ENCODE results near the gene PTPRQ.
A peak's percentile ranks its signal among the peaks of the same experiment; 100 is the strongest.

The PTPRQ gene

GRCh38 chr12:80517655-80518054, 73.6 kb downstream of the PTPRQ start:
- no peak for DNase-seq
- in situ Hi-C loops (cut with MboI; ENCODE audit: low pct_unique_long_range_greater_than_20kb, low sequenced_read_pairs), result no loop called here

GRCh38 chr12:80531646-80532045, 87.6 kb downstream of the PTPRQ start:
- no peak for DNase-seq
- in situ Hi-C loops (cut with MboI; ENCODE audit: low pct_unique_long_range_greater_than_20kb, low sequenced_read_pairs), result no loop called here

GRCh38 chr12:80539029-80539428, 95.0 kb downstream of the PTPRQ start:
- no peak for DNase-seq
- in situ Hi-C loops (cut with MboI; ENCODE audit: low pct_unique_long_range_greater_than_20kb, low sequenced_read_pairs), result no loop called here

- no peak for DNase-seq
- in situ Hi-C loops (cut with MboI; ENCODE audit: low pct_unique_long_range_greater_than_20kb, low sequenced_read_pairs), result no loop called here
Observed at GRCh38 chr12:80549298-80549697, 105.3 kb downstream of the PTPRQ start.

- DNase-seq, result no peak
- in situ Hi-C loops (cut with MboI; ENCODE audit: low pct_unique_long_range_greater_than_20kb, low sequenced_read_pairs), result no loop called here
Observed at GRCh38 chr12:80551897-80552296, 107.9 kb downstream of the PTPRQ start.

GRCh38 chr12:80553316-80553715, 109.3 kb downstream of the PTPRQ start:
- no peak for DNase-seq
- in situ Hi-C loops (cut with MboI; ENCODE audit: low pct_unique_long_range_greater_than_20kb, low sequenced_read_pairs), result no loop called here

- in situ Hi-C loops (cut with MboI; ENCODE audit: low pct_unique_long_range_greater_than_20kb, low sequenced_read_pairs), result no loop called here
Observed at GRCh38 chr12:80556566-80556965, 112.5 kb downstream of the PTPRQ start.

GRCh38 chr12:80559766-80560165, 115.7 kb downstream of the PTPRQ start:
- no peak for DNase-seq
- in situ Hi-C loops (cut with MboI; ENCODE audit: low pct_unique_long_range_greater_than_20kb, low sequenced_read_pairs), result no loop called here

More at GRCh38 chr12:80556566-80556965, 112.5 kb downstream of the PTPRQ start:
- DNase-seq, result no peak

- DNase-seq, result no peak
- in situ Hi-C loops (cut with MboI; ENCODE audit: low pct_unique_long_range_greater_than_20kb, low sequenced_read_pairs), result no loop called here
Observed at GRCh38 chr12:80565271-80565670, 121.2 kb downstream of the PTPRQ start.

- DNase-seq, result no peak
- in situ Hi-C loops (cut with MboI; ENCODE audit: low pct_unique_long_range_greater_than_20kb, low sequenced_read_pairs), result no loop called here
Observed at GRCh38 chr12:80567401-80567800, 123.4 kb downstream of the PTPRQ start.

- in situ Hi-C loops (cut with MboI; ENCODE audit: low pct_unique_long_range_greater_than_20kb, low sequenced_read_pairs), result no loop called here
Observed at GRCh38 chr12:80576641-80577418, 132.8 kb downstream of the PTPRQ start.

GRCh38 chr12:80580254-80580653, 136.2 kb downstream of the PTPRQ start:
- in situ Hi-C loops (cut with MboI; ENCODE audit: low pct_unique_long_range_greater_than_20kb, low sequenced_read_pairs), result no loop called here
- no peak for DNase-seq

More at GRCh38 chr12:80576641-80577418, 132.8 kb downstream of the PTPRQ start:
- DNase-seq, result no peak

GRCh38 chr12:80581783-80582182, 137.7 kb downstream of the PTPRQ start:
- in situ Hi-C loops (cut with MboI; ENCODE audit: low pct_unique_long_range_greater_than_20kb, low sequenced_read_pairs), result no loop called here
- no peak for DNase-seq

- no peak for DNase-seq
- in situ Hi-C loops (cut with MboI; ENCODE audit: low pct_unique_long_range_greater_than_20kb, low sequenced_read_pairs), result no loop called here
Observed at GRCh38 chr12:80582431-80582830, 138.4 kb downstream of the PTPRQ start.

GRCh38 chr12:80589077-80589476, 145.0 kb downstream of the PTPRQ start:
- DNase-seq, result no peak
- in situ Hi-C loops (cut with MboI; ENCODE audit: low pct_unique_long_range_greater_than_20kb, low sequenced_read_pairs), result no loop called here

GRCh38 chr12:80590085-80590484, 146.1 kb downstream of the PTPRQ start:
- DNase-seq, result no peak
- in situ Hi-C loops (cut with MboI; ENCODE audit: low pct_unique_long_range_greater_than_20kb, low sequenced_read_pairs), result no loop called here

- DNase-seq, result no peak
- in situ Hi-C loops (cut with MboI; ENCODE audit: low pct_unique_long_range_greater_than_20kb, low sequenced_read_pairs), result no loop called here
Observed at GRCh38 chr12:80593766-80594165, 149.7 kb downstream of the PTPRQ start.

GRCh38 chr12:80596509-80596908, 152.5 kb downstream of the PTPRQ start:
- DNase-seq, result no peak

GRCh38 chr12:80598004-80598606, 154.1 kb downstream of the PTPRQ start:
- in situ Hi-C loops (cut with MboI; ENCODE audit: low pct_unique_long_range_greater_than_20kb, low sequenced_read_pairs), result no loop called here
- DNase-seq, result peak; percentile 6

More at GRCh38 chr12:80596509-80596908, 152.5 kb downstream of the PTPRQ start:
- in situ Hi-C loops (cut with MboI; ENCODE audit: low pct_unique_long_range_greater_than_20kb, low sequenced_read_pairs), result no loop called here

- in situ Hi-C loops (cut with MboI; ENCODE audit: low pct_unique_long_range_greater_than_20kb, low sequenced_read_pairs), result no loop called here
- no peak for DNase-seq
Observed at GRCh38 chr12:80602455-80602854, 158.4 kb downstream of the PTPRQ start.

Measured in KBM-7 (cell line).